WTC11 (cell line): Measurements from ENCODE around the gene THSD4.

Experiments used
- ATF1 ChIP-seq: sonication (generic); formaldehyde crosslinking; IDR thresholded peaks from 2 replicates; pipeline ENCODE4 v1.8.1; 2023; ENCODE audit warnings: mild to moderate bottlenecking, moderate library complexity, missing genetic modification reagents
- CBFB ChIP-seq: sonication (generic); formaldehyde crosslinking; IDR thresholded peaks from 2 replicates; pipeline ENCODE4 v1.8.1; 2022; ENCODE audit warnings: mild to moderate bottlenecking, low read depth, missing genetic modification reagents
- ELF4 ChIP-seq: sonication (generic); formaldehyde crosslinking; IDR thresholded peaks from 2 replicates; pipeline ENCODE4 v1.8.1; 2022; ENCODE audit warnings: low read depth, mild to moderate bottlenecking, moderate library complexity, missing genetic modification reagents
- GABPB1 ChIP-seq: sonication (generic); formaldehyde crosslinking; IDR thresholded peaks from 2 replicates; pipeline ENCODE4 v1.8.1; 2023; ENCODE audit warnings: mild to moderate bottlenecking, missing genetic modification reagents
- MYBL2 ChIP-seq: sonication (generic); formaldehyde crosslinking; IDR thresholded peaks from 2 replicates; pipeline ENCODE4 v1.8.1; 2023; ENCODE audit warnings: mild to moderate bottlenecking, moderate library complexity, missing genetic modification reagents
- SMAD4 ChIP-seq: sonication (generic); formaldehyde crosslinking; IDR thresholded peaks from 2 replicates; pipeline ENCODE4 v1.8.0; 2022; ENCODE audit warnings: mild to moderate bottlenecking, missing genetic modification reagents
- SP1 ChIP-seq: sonication (generic); formaldehyde crosslinking; conservative IDR thresholded peaks from 2 replicates; pipeline ENCODE4 v1.8.1; 2022; ENCODE audit warnings: missing genetic modification reagents
- TF ChIP-seq, protein P1 (sequence below): fragments of 200-600 bp; IDR thresholded peaks from 2 replicates; pipeline ENCODE4 v1.8.0; 2022; ENCODE audit warnings: antibody characterized with exemption
- TF ChIP-seq, protein P2 (sequence below): sonication (generic); formaldehyde crosslinking; IDR thresholded peaks from 2 replicates; pipeline ENCODE4 v1.8.1; 2022; ENCODE audit warnings: missing genetic modification reagents, borderline replicate concordance

DNA sequence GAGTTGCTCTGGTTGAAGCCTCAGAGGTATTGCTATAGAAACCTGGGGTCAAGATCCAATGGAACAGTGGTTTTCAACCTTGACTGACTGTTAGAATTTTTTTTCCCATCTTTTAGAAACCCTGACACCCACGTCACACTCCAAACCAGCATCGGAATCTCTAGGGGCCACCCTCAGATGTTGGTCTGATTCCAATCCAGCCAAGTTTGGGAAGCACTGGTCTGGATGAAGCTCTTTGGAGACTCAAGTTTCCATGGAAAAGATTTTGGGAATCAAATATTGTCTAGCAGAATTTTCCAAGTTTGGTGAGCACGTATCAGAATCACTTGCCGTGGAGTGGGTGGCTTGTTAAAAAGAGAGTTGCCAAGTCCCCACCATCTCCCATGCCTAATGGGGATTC, 103.8 kb downstream of the THSD4 start:
- no peak for TF ChIP-seq GABPB1
- TF ChIP-seq ATF1 (CRISPR knock-in tag): no peak
- TF ChIP-seq, protein P1, sequence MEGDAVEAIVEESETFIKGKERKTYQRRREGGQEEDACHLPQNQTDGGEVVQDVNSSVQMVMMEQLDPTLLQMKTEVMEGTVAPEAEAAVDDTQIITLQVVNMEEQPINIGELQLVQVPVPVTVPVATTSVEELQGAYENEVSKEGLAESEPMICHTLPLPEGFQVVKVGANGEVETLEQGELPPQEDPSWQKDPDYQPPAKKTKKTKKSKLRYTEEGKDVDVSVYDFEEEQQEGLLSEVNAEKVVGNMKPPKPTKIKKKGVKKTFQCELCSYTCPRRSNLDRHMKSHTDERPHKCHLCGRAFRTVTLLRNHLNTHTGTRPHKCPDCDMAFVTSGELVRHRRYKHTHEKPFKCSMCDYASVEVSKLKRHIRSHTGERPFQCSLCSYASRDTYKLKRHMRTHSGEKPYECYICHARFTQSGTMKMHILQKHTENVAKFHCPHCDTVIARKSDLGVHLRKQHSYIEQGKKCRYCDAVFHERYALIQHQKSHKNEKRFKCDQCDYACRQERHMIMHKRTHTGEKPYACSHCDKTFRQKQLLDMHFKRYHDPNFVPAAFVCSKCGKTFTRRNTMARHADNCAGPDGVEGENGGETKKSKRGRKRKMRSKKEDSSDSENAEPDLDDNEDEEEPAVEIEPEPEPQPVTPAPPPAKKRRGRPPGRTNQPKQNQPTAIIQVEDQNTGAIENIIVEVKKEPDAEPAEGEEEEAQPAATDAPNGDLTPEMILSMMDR: no peak
- TF ChIP-seq, protein P2, sequence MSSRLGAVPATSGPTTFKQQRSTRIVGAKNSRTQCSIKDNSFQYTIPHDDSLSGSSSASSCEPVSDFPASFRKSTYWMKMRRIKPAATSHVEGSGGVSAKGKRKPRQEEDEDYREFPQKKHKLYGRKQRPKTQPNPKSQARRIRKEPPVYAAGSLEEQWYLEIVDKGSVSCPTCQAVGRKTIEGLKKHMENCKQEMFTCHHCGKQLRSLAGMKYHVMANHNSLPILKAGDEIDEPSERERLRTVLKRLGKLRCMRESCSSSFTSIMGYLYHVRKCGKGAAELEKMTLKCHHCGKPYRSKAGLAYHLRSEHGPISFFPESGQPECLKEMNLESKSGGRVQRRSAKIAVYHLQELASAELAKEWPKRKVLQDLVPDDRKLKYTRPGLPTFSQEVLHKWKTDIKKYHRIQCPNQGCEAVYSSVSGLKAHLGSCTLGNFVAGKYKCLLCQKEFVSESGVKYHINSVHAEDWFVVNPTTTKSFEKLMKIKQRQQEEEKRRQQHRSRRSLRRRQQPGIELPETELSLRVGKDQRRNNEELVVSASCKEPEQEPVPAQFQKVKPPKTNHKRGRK (CRISPR knock-in tag): no peak
- no peak for TF ChIP-seq CBFB
- no peak for TF ChIP-seq SP1 (CRISPR knock-in tag)
- TF ChIP-seq MYBL2: no peak
- no peak for TF ChIP-seq SMAD4
- no peak for TF ChIP-seq ELF4 (CRISPR knock-in tag)
